Measurements from ENCODE around the gene CEP112. TPM values are rescaled to one million over a fixed set of nuclear protein-coding genes. Genes with fewer than 3 reads are reported as not detected.

CEP112 gene
- total and polyA plus RNA-seq, 2 of the 4 experiments (the other 2 are of a cell fraction) = 2.5 to 5.6 TPM

DNA sequence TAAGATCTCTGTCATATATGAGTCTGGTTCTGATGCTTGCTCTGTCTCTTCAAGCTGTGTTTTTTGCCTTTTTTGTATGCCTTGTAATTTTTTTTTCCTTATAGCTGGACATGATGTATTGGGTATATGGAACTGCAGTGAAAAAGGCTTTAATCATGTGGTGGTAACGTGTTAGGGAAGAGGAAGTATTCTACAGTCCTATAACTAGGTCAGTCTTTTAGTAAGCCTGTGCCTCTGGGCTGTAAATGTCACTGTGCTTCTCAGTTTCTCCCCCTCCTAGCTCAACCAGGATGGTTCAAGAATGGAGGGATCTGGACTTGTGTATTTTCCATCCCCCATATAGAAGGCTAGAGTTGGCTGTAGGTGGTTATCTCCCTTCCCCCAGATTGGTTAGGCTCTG lies 428.1 kb downstream of the CEP112 start:
- intact Hi-C loops (cut with micrococcal nuclease) (no loop called here), in situ Hi-C loops (cut with MboI; ENCODE audit: low sequenced_read_pairs) (no loop called here), dilution Hi-C loops (cut with HindIII; ENCODE audit: low sequenced_read_pairs, unreplicated experiment) (no loop called here)
- Histone ChIP-seq H4K8ac (ENCODE audit: low read depth in 2 of 2, low read length in 2 of 2) (no peak overlapping the region), H4K5ac (ENCODE audit: low read depth, low read length) (no peak overlapping the region), H2AK5ac (ENCODE audit: low read depth, low read length) (no peak overlapping the region), H3K56ac (ENCODE audit: extremely low read depth, insufficient read depth, low read length) (no peak overlapping the region), H3K4me2 (ENCODE audit: low read depth, low read length) (no peak overlapping the region), H2AK9ac (replicated peaks; ENCODE audit: low read depth, low read length, poor library complexity) (no peak overlapping the region), H3K9ac (ENCODE audit: low read depth, low read length) (no peak overlapping the region), H3K18ac (ENCODE audit: low read depth, low read length) (no peak overlapping the region), H3K36me3 (ENCODE audit: control insufficient read depth, insufficient read depth, low read length) (no peaks in the 10 kb centered on the region), H3K23ac (ENCODE audit: low read depth, low read length) (no peak overlapping the region), H2BK5ac (ENCODE audit: low read depth, low read length, poor library complexity, severe bottlenecking) (no peak overlapping the region), H2BK120ac (ENCODE audit: low read depth, low read length) (no peak overlapping the region), H3K4ac (ENCODE audit: low read depth, low read length) (no peak overlapping the region), H2BK15ac (ENCODE audit: low read depth, low read length) (no peak overlapping the region), H3K27me3 (ENCODE audit: control insufficient read depth, insufficient read depth, low read length) (no peaks in the 10 kb centered on the region), H3K27ac (ENCODE audit: insufficient read depth, low read length) (no peak overlapping the region), H2AFZ (replicated peaks; ENCODE audit: low read length, poor library complexity) (no peak overlapping the region), H4K20me1 (ENCODE audit: insufficient read depth, low read length) (no peaks in the 10 kb centered on the region), H3K4me3 (ENCODE audit: insufficient read depth, low read depth, low read length) (no peak overlapping the region), H3K9me3 (ENCODE audit: control insufficient read depth, insufficient read depth, low read length) (no peaks in the 10 kb centered on the region), H3K9me1 (ENCODE audit: insufficient read depth, low read length) (no peaks in the 10 kb centered on the region), H3K79me1 (ENCODE audit: low read depth in 1 of 2, low read length in 2 of 2) (no peaks in the 10 kb centered on the region), H3K4me1 (ENCODE audit: control insufficient read depth, insufficient read depth, low read length) (no peaks in the 10 kb centered on the region), H3K14ac (replicated peaks; ENCODE audit: low read depth, low read length) (no peak overlapping the region), H4K91ac (ENCODE audit: insufficient read depth, low read depth, low read length) (no peak overlapping the region), H2BK20ac (ENCODE audit: low read depth, low read length) (no peak overlapping the region)
- ChIA-PET CTCF (no interaction called here), POLR2A (ENCODE audit: unreplicated experiment) (no interaction called here)
- WGBS, 2 experiments (ENCODE audit: extremely low coverage in 2 of 2, insufficient read length in 1 of 2) = no CpG with 5 or more reads among the region's 1 CpG
- no TSS peak for BruUV-seq (replicated peaks)
- ATAC-seq (ENCODE audit: low read depth) (no peak), DNase-seq (no peak)
- TF ChIP-seq MAFK (IDR thresholded peaks at IDR 0.05; ENCODE audit: low read depth, low read length) = no peak
- no peak for TF ChIP-seq SMC3 (IDR thresholded peaks at IDR 0.05; ENCODE audit: low read depth, low read length)
- TF ChIP-seq BHLHE40 (IDR thresholded peaks at IDR 0.05; ENCODE audit: low read depth, low read length) = no peak
- TF ChIP-seq RFX5 (IDR thresholded peaks at IDR 0.05; ENCODE audit: low read depth, low read length) = no peak
- TF ChIP-seq, protein P1, sequence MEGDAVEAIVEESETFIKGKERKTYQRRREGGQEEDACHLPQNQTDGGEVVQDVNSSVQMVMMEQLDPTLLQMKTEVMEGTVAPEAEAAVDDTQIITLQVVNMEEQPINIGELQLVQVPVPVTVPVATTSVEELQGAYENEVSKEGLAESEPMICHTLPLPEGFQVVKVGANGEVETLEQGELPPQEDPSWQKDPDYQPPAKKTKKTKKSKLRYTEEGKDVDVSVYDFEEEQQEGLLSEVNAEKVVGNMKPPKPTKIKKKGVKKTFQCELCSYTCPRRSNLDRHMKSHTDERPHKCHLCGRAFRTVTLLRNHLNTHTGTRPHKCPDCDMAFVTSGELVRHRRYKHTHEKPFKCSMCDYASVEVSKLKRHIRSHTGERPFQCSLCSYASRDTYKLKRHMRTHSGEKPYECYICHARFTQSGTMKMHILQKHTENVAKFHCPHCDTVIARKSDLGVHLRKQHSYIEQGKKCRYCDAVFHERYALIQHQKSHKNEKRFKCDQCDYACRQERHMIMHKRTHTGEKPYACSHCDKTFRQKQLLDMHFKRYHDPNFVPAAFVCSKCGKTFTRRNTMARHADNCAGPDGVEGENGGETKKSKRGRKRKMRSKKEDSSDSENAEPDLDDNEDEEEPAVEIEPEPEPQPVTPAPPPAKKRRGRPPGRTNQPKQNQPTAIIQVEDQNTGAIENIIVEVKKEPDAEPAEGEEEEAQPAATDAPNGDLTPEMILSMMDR (conservative IDR thresholded peaks at IDR 0.05; ENCODE audit: low read depth, low read length) = no peak

Measured in IMR-90 (cell line).